Stimulated activated CD4-positive, alpha-beta T cell treated with anti-CD3 and anti-CD28 coated beads, TNF-alpha, amount 100 ng/mL, for 1 hour (primary cell): ENCODE results near the gene GUCY2F.

Experiments
- DNase-seq, 3 donors: peaks; one replicate each; pipeline ENCODE4 v3.0.0-alpha.2; 2020; ENCODE audit warnings: low read depth in 3 of 3, low spot score in 1 of 3

The GUCY2F gene

DNA sequence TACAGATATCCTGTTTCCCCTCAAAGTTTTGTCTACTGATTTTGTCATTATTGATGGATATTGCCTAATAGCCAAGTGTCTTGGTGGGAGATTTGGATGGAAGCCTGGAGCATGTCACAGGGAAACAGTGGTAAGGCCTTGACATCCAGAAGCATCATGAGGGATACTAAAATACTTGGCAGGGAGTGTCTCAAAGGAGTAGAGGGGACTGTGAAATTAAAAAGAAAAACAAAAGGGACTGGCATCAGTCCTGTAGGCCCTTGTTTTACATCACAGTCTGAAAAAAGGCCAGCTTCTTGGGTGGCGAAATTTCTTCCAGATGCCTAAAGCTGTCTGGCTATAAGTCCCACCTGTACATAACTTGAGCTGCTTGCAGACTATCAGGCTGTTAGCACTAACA is 83.8 kb downstream of the GUCY2F start:
- no peak for DNase-seq

DNA sequence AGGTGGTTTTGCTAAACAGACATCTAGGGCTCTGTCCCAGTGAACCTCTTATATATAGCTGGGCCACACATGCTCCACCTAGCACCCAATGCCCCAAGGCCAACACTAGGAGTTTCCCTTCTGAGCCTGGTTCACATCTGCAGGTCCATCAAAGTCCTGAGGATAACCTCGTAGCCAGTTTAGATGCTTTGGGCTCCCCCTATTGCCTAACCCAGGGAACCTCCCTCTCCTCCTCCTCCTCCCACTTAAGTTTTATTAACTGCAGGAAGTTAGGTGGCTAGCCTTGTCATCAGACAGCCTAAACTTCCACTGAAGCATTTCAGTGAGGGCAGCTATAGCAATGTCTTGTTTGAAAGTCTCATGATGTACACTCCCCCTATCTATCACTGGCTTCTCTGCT is 88.0 kb downstream of the GUCY2F start:
- no peak for DNase-seq

DNA sequence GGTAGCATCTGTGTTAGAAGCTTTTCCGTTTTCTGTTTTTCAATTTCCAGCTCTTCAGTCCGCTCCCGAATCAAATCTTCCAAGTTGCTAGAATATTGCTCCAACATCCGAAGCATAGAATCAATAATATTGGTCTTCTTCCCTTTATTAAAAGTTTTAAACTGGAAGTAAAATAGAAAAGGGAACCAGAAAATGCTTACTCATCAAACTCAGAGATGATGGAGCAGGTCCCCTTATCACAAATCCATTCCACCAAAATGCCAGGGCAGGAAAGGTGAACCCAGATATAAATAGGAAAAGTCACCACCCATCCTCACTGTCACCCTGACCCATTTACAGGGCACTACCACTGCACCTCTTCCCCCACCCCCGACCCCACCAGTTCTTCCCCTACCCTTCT is 89.0 kb downstream of the GUCY2F start:
- DNase-seq = no peak

DNA sequence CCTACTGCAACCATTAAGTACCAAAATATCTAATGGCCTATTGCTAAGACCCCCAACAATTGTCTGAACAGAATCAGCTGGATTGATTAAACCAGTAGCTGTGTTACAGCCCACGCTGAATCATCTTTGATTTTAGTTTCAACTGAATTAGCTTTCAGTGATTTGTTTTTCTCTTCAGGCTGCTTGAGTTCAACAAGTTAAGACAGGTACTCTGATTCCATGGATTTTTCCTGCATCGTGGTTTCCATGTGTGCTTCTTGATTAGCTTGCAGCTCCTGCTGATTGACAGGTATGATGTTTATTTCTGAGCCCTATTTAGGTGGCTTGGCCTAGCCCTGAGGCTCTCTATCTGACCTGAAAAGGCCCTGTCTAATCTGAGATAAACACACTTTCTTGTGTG is 91.3 kb downstream of the GUCY2F start:
- DNase-seq = no peak

DNA sequence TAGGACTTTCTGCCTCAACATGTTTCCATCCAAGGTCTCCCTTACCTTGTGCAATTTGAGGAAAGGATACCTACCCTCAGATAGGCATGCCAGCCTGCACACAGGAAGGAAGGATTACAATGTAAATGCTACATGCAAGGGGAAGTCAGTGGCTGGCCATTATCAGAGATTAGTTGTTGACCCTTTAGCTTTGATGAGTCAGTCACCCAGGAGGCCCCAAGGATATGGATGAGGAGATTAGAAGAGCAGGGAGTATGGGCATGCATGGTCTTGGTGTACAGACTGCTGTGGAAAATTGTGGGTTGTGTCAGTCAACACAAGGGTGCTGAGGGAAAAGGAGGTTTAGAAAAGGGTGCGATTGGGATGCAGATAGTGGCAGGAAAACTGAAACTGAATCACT is 92.0 kb downstream of the GUCY2F start:
- no peak for DNase-seq

DNA sequence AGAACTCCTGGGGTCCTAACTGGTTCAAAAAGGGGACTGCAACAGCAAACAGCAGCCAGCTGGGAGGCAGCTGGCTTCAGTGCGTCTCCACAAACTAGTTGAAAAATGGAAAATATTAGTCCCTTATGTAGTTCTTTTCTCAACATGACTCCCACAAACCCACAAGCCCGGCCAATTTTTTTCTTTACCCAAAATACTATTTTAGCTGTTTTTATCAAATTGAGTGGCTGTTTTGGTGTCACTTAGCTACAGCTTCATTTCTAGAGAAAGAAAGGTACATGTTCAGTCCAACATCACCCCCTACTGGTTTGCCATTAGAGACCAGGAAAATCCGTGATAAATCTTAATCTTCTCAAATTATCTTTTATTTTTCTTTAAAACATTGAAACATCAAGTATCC is 97.2 kb downstream of the GUCY2F start:
- no peak for DNase-seq

DNA sequence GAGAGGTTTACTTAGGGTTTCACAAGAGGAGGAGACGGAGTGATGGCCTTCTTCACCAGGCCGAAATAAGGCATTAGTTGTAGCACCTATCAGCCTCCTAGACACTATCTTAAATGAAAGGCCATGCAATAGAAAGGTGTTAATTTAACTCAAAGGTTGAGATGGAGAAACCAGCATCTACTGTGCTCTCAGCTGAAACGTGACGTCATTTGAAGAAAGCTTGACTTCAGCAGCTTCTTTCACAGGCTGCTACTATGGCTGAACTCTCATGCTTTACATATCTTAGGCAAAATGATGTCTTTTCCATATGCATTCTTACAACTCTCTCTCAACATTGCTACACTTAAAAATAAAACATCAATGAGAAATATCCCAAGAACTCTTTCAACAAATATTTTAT is 99.6 kb downstream of the GUCY2F start:
- no peak for DNase-seq

DNA sequence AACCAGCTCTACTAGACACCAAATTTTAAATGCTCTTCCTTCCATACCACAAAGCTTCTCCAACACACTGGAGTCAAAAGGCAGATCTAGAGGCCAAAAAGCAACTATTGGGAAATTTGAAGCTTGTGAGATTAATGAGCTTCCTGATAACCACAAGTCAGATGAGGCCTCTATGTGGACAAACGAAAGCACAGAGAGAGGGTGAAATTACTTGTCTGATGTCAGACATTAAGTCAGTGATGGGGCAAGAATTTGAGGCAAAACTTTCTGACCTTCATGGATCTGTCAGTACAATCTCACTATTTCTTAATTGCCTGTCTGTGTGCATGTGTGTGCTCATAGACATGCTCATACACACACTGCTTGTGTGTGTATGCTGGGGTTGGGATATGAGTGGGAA is 103.6 kb downstream of the GUCY2F start:
- no peak for DNase-seq

DNA sequence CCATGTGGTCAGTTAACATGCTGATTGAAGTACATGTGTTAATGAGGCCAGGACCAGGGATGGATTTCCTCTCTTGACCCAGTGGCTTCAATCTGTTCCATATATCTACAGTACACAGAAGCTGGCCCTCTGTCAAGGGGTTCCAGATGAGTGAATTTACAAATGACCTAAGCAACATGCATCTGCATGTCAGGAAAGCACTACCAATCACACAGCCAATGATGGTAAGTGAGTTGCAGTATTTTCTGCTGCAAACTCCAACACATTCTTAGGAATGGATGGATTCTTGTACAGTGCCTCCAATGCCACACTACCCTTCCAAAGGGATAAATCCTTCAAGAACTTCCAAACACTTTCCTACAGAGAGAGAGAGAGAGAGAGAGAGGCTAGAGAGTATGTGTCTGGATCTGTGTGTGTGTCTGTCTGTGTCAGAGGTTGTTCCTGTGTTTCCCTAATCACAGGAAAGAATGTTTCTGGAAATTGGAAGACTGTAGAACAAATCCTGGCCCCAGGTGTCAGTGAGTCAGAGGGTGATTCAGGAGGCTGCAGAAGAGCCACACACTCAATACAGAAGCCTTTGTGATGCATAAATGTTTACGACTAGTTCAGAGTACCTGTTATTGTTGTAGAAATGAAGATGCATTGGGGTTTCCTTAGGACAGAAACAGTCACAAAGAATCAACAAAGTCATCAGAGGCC is 107.5 kb downstream of the GUCY2F start:
- no peak for DNase-seq

DNA sequence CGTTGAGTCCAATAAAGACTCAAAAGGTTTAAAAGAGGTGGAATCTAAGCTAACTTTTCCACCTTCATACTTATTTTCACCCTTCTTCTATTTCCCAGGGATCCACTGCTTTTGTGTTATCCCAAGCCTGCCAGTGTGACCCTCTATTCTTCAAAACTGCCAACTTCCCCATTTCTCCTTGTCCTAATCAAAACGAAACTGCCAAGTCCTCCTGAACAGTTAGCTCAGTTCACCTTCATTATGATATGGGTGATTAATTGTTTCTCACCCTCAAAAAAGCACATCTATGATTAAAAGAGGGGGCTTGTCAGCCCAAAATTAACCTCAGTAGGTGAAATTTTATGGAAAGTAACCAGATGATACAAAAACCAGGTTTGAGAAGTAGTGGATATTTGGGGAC is 108.4 kb downstream of the GUCY2F start:
- DNase-seq = no peak

DNA sequence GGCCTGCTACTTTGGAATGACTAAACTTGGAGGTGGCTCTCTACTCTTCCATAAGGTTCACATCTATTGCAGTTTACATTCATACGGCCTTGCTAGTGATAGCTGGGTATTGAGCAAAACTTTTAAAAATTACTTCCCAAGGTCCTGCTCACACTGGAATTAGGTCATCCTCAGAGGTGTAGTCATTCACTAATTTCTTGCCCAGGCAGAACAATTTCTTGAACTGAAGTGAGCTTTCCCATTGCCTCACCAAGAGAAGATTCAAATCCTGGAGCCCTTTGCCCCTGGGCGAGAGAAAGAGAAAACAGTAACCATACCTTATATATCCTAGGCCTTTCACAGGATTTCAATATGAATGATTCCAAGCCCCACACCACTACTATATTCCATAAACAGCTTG is 109.2 kb downstream of the GUCY2F start:
- no peak for DNase-seq

DNA sequence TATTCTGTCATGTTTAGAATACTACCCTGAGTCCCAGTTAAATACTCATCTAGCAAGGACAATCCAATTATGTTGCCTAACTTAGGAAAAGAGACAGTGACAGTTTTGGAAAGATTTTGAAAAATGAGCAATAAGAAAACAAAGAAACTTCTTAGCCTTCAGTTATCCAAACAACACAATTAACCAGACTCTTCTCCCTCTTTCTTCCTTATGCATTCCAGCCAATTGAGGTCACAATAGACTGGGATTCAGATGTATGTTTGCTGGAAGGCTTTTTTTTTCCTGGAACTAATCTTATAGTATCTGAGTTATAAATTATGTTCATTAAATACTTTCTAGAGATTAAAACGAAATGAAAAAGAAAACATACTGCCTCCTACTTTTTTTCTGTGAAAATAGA is 109.6 kb downstream of the GUCY2F start:
- no peak for DNase-seq

DNA sequence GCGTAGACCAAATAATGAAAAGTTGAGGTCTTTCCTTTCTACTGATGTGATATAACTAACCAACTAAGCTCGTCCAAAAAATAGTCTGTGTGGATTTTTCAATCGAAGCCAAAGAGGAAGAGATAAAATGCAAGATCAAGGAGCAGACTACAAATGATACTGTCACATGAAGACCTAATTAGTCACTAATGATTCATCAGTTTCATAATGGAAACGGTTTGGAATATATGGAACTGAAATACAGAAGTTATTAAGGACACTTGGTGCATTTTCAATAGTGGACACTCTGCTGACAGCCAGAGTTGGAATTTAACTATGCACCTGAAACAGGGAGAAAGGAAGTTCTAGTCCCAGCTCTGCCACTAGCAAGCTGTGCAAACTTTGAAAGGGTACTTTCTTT is 119.8 kb downstream of the GUCY2F start:
- no peak for DNase-seq

DNA sequence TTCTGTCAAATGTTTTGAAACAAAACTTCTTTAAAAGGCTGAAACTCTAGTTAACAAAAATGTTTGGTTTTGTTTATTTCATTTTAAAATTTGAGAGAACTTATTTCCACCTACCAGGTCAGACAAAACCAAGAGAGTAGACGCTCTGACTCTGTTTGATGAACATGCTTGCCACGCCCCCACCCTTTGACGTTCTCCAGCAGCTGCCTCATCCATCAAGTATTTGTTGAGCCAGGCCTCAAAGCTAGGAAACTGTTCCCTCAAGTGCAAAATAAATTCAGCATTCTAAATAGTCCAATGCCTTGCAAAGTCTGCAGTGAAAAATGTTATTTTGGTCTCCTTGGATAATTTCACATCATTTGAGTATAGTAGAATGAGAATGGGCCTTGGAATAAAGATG is 121.6 kb downstream of the GUCY2F start:
- DNase-seq = no peak

DNA sequence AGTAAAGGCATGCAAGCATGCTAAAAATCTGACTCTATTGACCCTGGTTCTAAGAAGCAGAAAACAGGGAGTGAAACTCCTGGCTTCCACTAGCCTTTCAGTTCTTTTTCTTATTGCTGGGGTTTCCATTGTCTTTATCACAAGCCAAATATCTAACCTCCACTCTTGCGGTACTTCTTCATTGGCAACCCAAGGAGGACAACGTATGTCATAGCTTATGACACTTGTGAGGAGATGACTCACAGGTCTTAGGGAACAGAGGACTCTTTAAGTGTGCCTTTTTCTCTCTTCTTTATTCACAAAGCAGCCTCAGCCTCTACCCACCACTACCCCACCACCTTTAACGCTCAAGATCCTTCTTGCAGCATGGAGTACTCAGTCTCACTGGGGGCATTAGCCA is 124.2 kb downstream of the GUCY2F start:
- DNase-seq = no peak

DNA sequence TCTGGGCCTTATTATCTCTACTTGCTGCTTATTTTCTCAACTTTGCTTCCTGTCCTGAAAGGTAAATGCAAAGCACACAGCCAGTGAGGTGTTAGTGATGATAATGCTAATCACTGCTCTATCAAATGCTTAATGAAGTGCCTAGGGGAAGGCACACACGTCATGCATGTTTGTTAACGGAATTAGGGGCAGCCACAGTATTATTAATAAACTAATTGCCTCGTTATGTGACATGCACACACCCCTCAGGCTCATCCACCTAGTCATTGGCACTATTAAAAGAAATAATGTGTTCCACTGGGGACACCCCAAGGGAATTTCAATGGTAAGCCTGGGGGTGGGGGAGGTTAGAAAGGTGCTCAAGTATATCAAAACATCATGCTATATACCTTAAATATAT is 125.2 kb downstream of the GUCY2F start:
- no peak for DNase-seq

DNA sequence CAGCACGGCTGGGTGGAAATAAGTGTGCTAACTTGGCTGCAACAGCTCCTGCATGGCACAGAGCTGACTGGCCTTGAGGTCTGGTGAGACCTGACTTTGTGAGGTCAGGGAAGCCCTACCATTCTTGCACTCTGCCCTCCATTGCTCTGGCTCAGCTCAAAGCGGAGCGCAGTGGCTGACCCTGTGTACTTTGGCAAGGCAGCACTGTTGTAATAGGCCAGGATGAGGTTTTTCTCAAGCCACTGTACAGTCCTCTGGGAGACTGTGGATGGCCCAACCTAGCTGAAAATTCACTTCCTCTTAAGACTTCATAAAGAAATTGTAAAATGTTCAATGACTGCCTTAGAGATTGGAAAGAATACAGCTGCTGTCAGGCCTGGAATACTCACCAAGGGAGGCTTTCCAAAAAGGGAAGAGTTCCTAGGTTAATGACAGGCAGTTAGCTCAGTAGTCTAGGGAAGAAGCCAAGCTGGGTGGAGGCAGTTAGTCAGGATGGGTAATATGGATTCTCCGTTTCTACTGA is 129.8 kb downstream of the GUCY2F start:
- no peak for DNase-seq

DNA sequence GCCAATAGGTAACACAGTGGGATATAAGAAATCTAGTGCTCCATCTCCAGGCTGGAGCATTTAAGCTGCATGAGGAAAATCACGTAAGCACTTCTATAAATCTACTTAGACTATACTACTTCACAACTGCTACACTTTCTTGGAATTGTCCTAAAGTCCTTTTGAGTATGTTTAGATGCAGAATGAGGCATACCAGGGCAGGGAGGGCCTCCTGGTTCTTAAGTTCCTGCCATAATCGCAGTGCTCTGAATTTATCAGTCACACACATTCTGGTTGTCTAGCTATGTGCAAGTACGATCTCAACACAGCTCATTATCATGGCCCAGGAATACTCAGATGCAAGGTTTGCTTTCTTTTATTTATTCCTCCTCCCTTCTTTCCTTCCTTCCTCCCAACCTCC is 130.3 kb downstream of the GUCY2F start:
- DNase-seq = no peak

DNA sequence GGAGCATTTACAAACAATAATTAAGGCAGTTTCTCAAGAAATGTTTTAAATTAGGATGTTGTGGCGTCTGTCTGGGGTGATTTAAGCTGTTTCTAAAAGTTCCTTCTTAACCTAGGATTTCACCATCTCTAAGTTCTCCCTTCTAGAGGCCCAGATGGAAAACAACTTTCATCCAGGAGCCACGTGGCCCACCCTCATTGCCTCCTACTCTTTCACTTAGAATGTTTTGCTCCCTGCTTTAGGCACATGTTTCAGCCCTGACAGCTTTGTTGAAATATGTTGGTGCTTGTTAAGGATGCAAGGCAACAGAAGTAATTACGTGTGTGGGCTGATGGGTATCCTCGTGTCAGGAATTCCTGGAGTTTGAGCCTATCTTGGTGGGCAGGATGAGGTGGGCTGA is 131.3 kb downstream of the GUCY2F start:
- no peak for DNase-seq

DNA sequence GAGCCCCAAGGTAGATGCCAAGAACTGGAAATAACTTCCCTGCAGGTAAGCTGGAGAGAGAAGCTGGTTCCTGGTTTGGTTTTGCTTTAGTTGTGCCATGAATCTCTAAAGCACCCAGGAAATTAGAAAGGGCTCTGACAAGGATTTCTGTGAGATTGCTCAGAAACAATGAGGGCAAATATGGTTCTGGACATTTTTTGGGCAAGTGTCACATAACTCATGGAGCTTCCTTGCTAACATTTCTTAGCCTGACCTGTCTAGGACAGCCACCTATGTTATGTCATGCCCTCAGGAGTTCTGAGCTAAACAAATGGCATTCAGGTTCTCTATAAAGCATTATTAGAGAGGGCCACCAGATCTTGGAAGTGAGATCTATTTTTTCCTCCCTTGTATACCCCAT is 131.8 kb downstream of the GUCY2F start:
- no peak for DNase-seq

DNA sequence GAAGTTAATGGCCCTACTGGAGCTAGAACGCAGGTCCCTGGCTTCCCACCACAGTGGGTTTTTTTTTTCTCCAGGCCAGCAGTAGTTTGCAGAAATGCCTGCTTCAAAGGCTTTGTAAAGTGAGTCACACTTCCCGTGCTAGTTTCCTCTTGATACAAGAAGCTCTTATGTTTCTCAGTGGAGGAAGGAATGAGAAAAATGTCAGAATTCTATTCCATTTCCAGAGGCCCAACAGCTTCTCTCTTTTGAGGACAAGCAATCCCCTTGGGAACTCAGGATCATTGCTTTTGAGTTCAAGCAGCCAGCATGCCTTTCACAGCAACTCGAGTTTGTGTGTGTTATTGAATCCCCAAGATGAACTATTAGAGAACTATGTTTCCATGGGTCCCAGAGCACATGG is 134.3 kb downstream of the GUCY2F start:
- DNase-seq = no peak

DNA sequence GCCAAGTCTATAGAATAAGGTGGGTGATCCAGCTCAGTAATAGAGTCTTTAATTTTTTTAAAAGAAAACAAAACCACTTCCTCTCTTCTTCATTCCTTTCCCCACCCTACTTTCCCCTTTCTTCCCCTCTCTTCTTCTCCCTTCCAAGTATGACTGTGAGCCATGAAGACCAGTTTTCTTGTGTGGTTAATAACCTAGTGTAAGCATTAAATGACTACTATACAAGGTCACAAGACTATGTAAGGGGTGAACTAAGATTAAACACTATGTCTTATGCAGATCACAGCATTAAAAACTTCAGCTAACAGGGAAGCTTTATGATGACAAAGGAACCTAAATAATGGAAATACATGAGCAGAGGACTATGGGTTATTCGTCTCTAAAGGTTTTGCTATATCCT is 135.4 kb downstream of the GUCY2F start:
- DNase-seq = no peak

DNA sequence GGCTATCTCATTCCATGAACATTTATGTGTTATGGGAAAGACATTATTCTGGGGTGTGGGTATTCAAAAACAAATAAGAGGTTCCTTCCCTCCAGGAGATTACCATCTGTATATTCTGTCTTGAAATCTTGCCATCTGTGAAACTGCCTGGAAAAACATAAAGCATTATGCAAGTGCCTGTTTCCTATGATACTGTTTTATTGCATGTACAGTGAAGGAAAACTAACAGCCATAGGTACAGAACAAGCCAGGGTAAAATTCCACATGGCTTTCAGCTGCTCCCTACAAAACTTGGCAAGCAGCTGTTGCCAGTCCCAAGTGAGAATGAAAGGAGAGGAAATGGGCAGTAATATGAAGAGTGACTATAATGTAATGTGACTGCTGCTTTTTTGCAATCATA is 136.0 kb downstream of the GUCY2F start:
- no peak for DNase-seq

DNA sequence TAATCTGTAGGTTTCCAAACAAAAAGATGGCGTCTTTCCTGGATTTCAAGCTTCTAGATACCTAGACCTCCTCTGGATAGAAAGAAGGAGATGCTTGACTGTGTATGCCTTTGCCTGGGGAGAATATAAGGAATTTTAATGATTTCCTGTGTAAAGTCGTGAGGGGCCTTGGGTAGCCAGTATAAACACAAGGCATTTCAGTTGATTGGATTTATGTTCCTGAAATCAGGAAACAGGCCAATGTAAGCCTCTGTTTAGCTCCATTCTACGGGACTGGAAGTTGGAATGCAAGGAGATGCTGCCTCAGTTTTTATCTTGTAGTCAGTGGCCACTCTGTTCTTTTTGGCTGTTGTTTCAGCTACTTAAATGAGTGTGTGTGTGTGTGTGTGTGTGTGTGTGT is 137.2 kb downstream of the GUCY2F start:
- DNase-seq = no peak
